ENCODE data around the gene SLC9A9.

Gene SLC9A9

DNA sequence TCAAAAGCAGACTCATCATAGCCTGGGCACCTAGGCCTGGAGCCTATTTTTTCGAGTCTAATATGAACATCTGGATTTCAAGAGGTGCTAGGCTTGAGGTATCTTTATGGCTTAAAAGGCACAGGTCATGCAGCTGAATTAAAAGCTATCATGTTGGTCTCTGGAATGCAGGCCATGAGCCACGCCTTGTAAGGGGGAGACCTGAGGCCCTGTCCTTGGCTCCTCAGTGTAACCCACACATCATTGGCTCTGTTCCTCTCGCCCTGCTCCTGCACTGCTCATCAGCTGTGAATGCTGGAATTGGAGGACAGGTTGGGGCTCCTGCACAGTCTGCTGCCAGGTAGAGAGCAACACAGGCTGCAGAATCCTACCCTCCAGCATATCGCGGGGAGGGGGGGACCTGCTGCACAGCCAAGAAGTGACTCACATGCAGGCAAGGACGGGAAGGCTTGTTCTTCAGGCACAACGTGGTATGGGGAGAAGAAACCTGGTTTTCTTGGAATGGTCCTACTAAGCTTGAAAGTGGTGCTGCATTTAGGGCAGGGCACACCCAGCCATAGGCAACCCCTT is 582.7 kb downstream of the SLC9A9 start:
- Histone ChIP-seq H3K27ac (no peak overlapping the region), H3K4me3 (no peak overlapping the region)
- no peak for DNase-seq (ENCODE audit: low spot score)
- TF ChIP-seq CTCF (IDR thresholded peaks at IDR 0.05) = no peak

DNA sequence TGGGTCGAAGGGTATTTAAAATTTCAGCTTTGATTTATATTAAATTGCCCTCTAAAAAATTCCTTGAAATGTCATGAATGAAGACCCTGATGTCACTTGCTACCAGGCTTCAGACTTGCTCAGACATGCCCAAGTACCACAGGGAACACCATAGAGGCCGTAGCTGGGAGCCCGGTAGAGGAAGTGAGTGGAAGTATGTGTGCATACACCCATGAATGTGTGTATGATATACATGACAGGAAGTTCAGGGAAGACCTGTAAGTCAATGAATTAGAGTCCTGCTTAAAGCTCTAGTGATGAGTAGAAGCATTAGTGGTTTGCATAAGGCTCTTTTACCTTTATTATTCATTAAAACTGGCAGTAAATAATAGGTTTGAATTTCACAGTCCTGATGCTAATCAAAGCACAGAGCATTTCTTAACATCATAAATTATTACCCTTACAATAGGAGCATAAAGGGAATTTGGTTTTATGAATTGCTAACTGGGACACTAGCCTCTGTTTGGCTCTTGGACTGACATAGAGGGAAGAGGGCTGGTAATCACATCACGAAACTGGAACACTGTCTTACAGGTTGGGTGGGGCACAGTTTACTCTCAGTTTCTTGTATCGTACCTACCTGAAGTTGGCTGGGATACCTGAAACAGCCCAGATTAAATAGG is 584.3 kb downstream of the SLC9A9 start:
- Histone ChIP-seq H3K4me3 (no peak overlapping the region), H3K27ac (no peak overlapping the region)
- no peak for TF ChIP-seq CTCF (IDR thresholded peaks at IDR 0.05)

GRCh38 chr3:143261848-143262247 is 586.4 kb downstream of the SLC9A9 start:
- no peak overlapping the region for H3K27ac ChIP-seq
- DNase-seq (ENCODE audit: low spot score) = no peak
- no peak for TF ChIP-seq CTCF (IDR thresholded peaks at IDR 0.05)
- H3K4me3 ChIP-seq = no peak overlapping the region

More for the DNA sequence above, 584.3 kb downstream of the SLC9A9 start:
- no peak for DNase-seq (ENCODE audit: low spot score)

GRCh38 chr3:143258692-143259091 is 589.6 kb downstream of the SLC9A9 start:
- no peak overlapping the region for H3K4me3 ChIP-seq
- no peak for TF ChIP-seq CTCF (IDR thresholded peaks at IDR 0.05)
- DNase-seq (ENCODE audit: low spot score) = no peak
- H3K27ac ChIP-seq = no peak overlapping the region

GRCh38 chr3:143256416-143256815 is 591.9 kb downstream of the SLC9A9 start:
- no peak for DNase-seq (ENCODE audit: low spot score)
- H3K4me3 ChIP-seq = no peak overlapping the region
- no peak for TF ChIP-seq CTCF (IDR thresholded peaks at IDR 0.05)
- no peak overlapping the region for H3K27ac ChIP-seq

GRCh38 chr3:143255739-143256138 is 592.5 kb downstream of the SLC9A9 start:
- H3K4me3 ChIP-seq = no peak overlapping the region
- no peak overlapping the region for H3K27ac ChIP-seq
- no peak for DNase-seq (ENCODE audit: low spot score)
- TF ChIP-seq CTCF (IDR thresholded peaks at IDR 0.05) = no peak

GRCh38 chr3:143252931-143253330 is 595.3 kb downstream of the SLC9A9 start:
- H3K4me3 ChIP-seq = no peak overlapping the region
- no peak for DNase-seq (ENCODE audit: low spot score)
- H3K27ac ChIP-seq = no peak overlapping the region
- TF ChIP-seq CTCF (IDR thresholded peaks at IDR 0.05) = no peak

Measured in coronary artery (tissue), 2 donors.